ENCODE measurements around the gene PLXNA2. TPM values are rescaled to one million over a fixed set of nuclear protein-coding genes. Genes with fewer than 3 reads are reported as not detected.
A peak's percentile ranks its signal among the peaks of the same experiment; 100 is the strongest.

The PLXNA2 gene
- total and polyA plus RNA-seq, 2 of the 13 experiments (the other 11 are each of a cell fraction or from before 2014, with no cell fraction given), result 1.1 to 2.1 TPM

- no TSS peak for BruUV-seq (replicated peaks)
- TF ChIP-seq RAD51 (IDR thresholded peaks at IDR 0.05; ENCODE audit: borderline replicate concordance) (no peak), SOX6 (IDR thresholded peaks at IDR 0.05) (no peak), SOX6 (CRISPR knock-in tag; IDR thresholded peaks at IDR 0.05) (peak; percentile 38), ZNF383 (CRISPR knock-in tag; IDR thresholded peaks at IDR 0.05; ENCODE audit: borderline replicate concordance) (no peak), USF2 (IDR thresholded peaks at IDR 0.05; ENCODE audit: low read depth, low read length) (no peak), USF2 (CRISPR knock-in tag; IDR thresholded peaks at IDR 0.05; ENCODE audit: borderline replicate concordance) (no peak), CEBPB (IDR thresholded peaks at IDR 0.05; ENCODE audit: borderline replicate concordance, low read depth, low read length) (no peak), SOX13 (IDR thresholded peaks at IDR 0.05) (no peak), SOX13 (CRISPR knock-in tag; conservative IDR thresholded peaks at IDR 0.05 in 1 of 2, IDR thresholded peaks at IDR 0.05 in 1 of 2) (0 out of 4 replicates have a peak, but pooled peaks of 1 of the 2 experiments have one; percentile 23), ASH2L (IDR thresholded peaks at IDR 0.05; ENCODE audit: insufficient read length, low read depth, low read length) (no peak), BCLAF1 (IDR thresholded peaks at IDR 0.05) (no peak)
- DNase-seq (ENCODE audit: low spot score), result no peak
- Histone ChIP-seq H3K27me3 (ENCODE audit: control insufficient read depth in 1 of 2, insufficient read depth in 2 of 2, low read length in 2 of 2) (peaks cover 0 to 24% of the 10 kb centered on the region in 2 experiments; a peak in 1 of 5 replicates), H3K4me1 (ENCODE audit: insufficient read depth, low read length) (0 out of 2 replicates have a peak, but pooled peaks cover 8% of the 10 kb centered on the region), H3K79me2 (ENCODE audit: insufficient read depth, low read length) (no peaks in the 10 kb centered on the region), H3K36me3 (replicated peaks in 1 of 2; ENCODE audit: control insufficient read depth in 1 of 2, insufficient read depth in 2 of 2, low read length in 2 of 2) (no peaks in the 10 kb centered on the region), H4K20me1 (ENCODE audit: insufficient read depth, low read length) (no peaks in the 10 kb centered on the region), H2AFZ (ENCODE audit: low read length) (no peak overlapping the region), H3K27ac (ENCODE audit: extremely low read length, insufficient read depth, low read length) (no peak overlapping the region), H3K4me2 (ENCODE audit: low read depth, low read length) (no peak overlapping the region), H3K4me3 (replicated peaks in 1 of 3; ENCODE audit: insufficient read depth in 1 of 3, low read depth in 2 of 3, low read length in 3 of 3) (no peak overlapping the region), H3K9ac (ENCODE audit: insufficient read depth, low read depth, low read length) (no peak overlapping the region), H3K9me3 (ENCODE audit: low read length) (no peaks in the 10 kb centered on the region)
- POLR2A ChIA-PET, result no interaction called here
- intact Hi-C loops (cut with micrococcal nuclease; ENCODE audit: unreplicated experiment) (no loop called here), in situ Hi-C loops (cut with HindIII; ENCODE audit: extremely low pct_ligation_motif_present, low pct_unique_long_range_greater_than_20kb) (no loop called here)
- CTCF ChIA-PET (ENCODE audit: low intra/inter-chr PET ratio, low total read pairs), result no interaction called here
- 45% methylated on average over 10 of the region's 10 CpGs for WGBS (ENCODE audit: low lambda C conversion rate)
- 0 out of 3 replicates have a peak, but pooled peaks have one; percentile 23 for ATAC-seq
- FAIRE-seq, result no peak
Measured at GRCh38 chr1:207988326-207989165, 255.6 kb downstream of the PLXNA2 start.

All from HepG2 (cell line).